Measurements from ENCODE around the gene KIF2C. TPM values are rescaled to one million over a fixed set of nuclear protein-coding genes. Genes with fewer than 3 reads are reported as not detected.
"Not testable (repeated sequence)": the region's sequence is repeated elsewhere in the genome, so short reads cannot be mapped to it uniquely, and the experiment has no call there.

Gene KIF2C
- total RNA-seq, 4 donors from 2014 or later, result 0.46 to 0.55 TPM; not detected in 2

- Histone ChIP-seq H3K27me3 (no peaks in the 10 kb centered on the region), H3K4me1 (peaks cover 7 to 10% of the 10 kb centered on the region in 2 donors), H3K36me3 (no peaks in the 10 kb centered on the region), H3K4me3 (no peak overlapping the region), H3K27ac (no peak overlapping the region), H3K9me3 (no peaks in the 10 kb centered on the region)
- intact Hi-C loops (cut with DNase I; ENCODE audit: low total_unique reads) (no loop called here), in situ Hi-C loops (cut with MboI; ENCODE audit: low sequenced_read_pairs in 4 of 4) (no loop called here)
- TF ChIP-seq CTCF (IDR thresholded peaks at IDR 0.05 in 4 of 5, conservative IDR thresholded peaks at IDR 0.05 in 1 of 5), result no peak
- ATAC-seq, result no peak
- DNase-seq, result no peak
Measured at GRCh38 chr1:44743211-44743610, 3.6 kb downstream of the KIF2C start.

GRCh38 chr1:44747878-44748277, 8.2 kb downstream of the KIF2C start:
- H3K4me1 ChIP-seq, result no peaks in the 10 kb centered on the region
- DNase-seq, result no peak
- H3K27me3 ChIP-seq, result no peaks in the 10 kb centered on the region
- no peak for ATAC-seq
- intact Hi-C loops (cut with DNase I; ENCODE audit: low total_unique reads) (no loop called here), in situ Hi-C loops (cut with MboI; ENCODE audit: low sequenced_read_pairs in 4 of 4) (no loop called here)
- TF ChIP-seq POLR2A (IDR thresholded peaks at IDR 0.05) (no peak), CTCF (IDR thresholded peaks at IDR 0.05 in 4 of 5, conservative IDR thresholded peaks at IDR 0.05 in 1 of 5) (no peak)
- H3K4me3 ChIP-seq, result no peak overlapping the region
- no peaks in the 10 kb centered on the region for H3K9me3 ChIP-seq
- no peak overlapping the region for H3K27ac ChIP-seq
- H3K36me3 ChIP-seq, result no peaks in the 10 kb centered on the region

- Histone ChIP-seq H3K36me3 (no peaks in the 10 kb centered on the region), H3K4me3 (no peak overlapping the region), H3K4me1 (peaks cover 0 to 4% of the 10 kb centered on the region in 2 donors), H3K27ac (no peak overlapping the region), H3K27me3 (no peaks in the 10 kb centered on the region), H3K9me3 (no peaks in the 10 kb centered on the region)
- in situ Hi-C loops (cut with MboI; ENCODE audit: low sequenced_read_pairs in 4 of 4) (no loop called here), intact Hi-C loops (cut with DNase I; ENCODE audit: low total_unique reads) (no loop called here)
- TF ChIP-seq CTCF (IDR thresholded peaks at IDR 0.05 in 4 of 5, conservative IDR thresholded peaks at IDR 0.05 in 1 of 5), result no peak
- no peak for TF ChIP-seq POLR2A (IDR thresholded peaks at IDR 0.05)
- DNase-seq (no peak), ATAC-seq (no peak)
Measured at GRCh38 chr1:44757420-44757819, 17.8 kb downstream of the KIF2C start.

GRCh38 chr1:44759077-44759476, 19.4 kb downstream of the KIF2C start:
- ATAC-seq, result no peak
- Histone ChIP-seq H3K27ac (no peak overlapping the region), H3K36me3 (no peaks in the 10 kb centered on the region), H3K9me3 (no peaks in the 10 kb centered on the region), H3K4me1 (peaks cover 0 to 4% of the 10 kb centered on the region in 2 donors), H3K27me3 (no peaks in the 10 kb centered on the region), H3K4me3 (no peak overlapping the region)
- DNase-seq, result no peak
- TF ChIP-seq CTCF (IDR thresholded peaks at IDR 0.05 in 4 of 5, conservative IDR thresholded peaks at IDR 0.05 in 1 of 5), result no peak
- no peak for TF ChIP-seq POLR2A (IDR thresholded peaks at IDR 0.05)
- intact Hi-C loops (cut with DNase I; ENCODE audit: low total_unique reads), result no loop called here
- in situ Hi-C loops (cut with MboI; ENCODE audit: low sequenced_read_pairs in 4 of 4), result no loop called here

- no peaks in the 10 kb centered on the region for H3K27me3 ChIP-seq
- in situ Hi-C loops (cut with MboI; ENCODE audit: low sequenced_read_pairs in 4 of 4) (no loop called here), intact Hi-C loops (cut with DNase I; ENCODE audit: low total_unique reads) (no loop called here)
- H3K27ac ChIP-seq, result no peak overlapping the region
- no peak for TF ChIP-seq POLR2A (IDR thresholded peaks at IDR 0.05)
- no peak for TF ChIP-seq CTCF (IDR thresholded peaks at IDR 0.05 in 4 of 5, conservative IDR thresholded peaks at IDR 0.05 in 1 of 5)
- DNase-seq (no peak), ATAC-seq (no peak)
- no peak overlapping the region for H3K4me3 ChIP-seq
- H3K36me3 ChIP-seq, result no peaks in the 10 kb centered on the region
- H3K4me1 ChIP-seq, result peaks cover 0 to 4% of the 10 kb centered on the region in 2 donors
- no peaks in the 10 kb centered on the region for H3K9me3 ChIP-seq
Measured at GRCh38 chr1:44760876-44761275, 21.2 kb downstream of the KIF2C start.

GRCh38 chr1:44766421-44766820, 26.8 kb downstream of the KIF2C start:
- H3K27me3 ChIP-seq; H3K4me1 ChIP-seq; DNase-seq; ATAC-seq; intact Hi-C loops (cut with DNase I; ENCODE audit: low total_unique reads); in situ Hi-C loops (cut with MboI; ENCODE audit: low sequenced_read_pairs in 4 of 4); H3K9me3 ChIP-seq; H3K36me3 ChIP-seq; H3K27ac ChIP-seq; H3K4me3 ChIP-seq: not testable (repeated sequence)

All from gastrocnemius medialis (tissue), 4 donors.